Liver (tissue), 9 donors: Measurements from ENCODE around the gene HTR2A. TPM values are rescaled to one million over a fixed set of nuclear protein-coding genes. Genes with fewer than 3 reads are reported as not detected.

Experiments
- DNase-seq: peaks from one replicate; pipeline ENCODE4 v3.0.0-alpha.2; 2017; ENCODE audit warnings: low spot score
- H3K27ac ChIP-seq, 2 donors: one replicate each; pipeline ENCODE4 v1.7.0; 2013; ENCODE audit warnings: inconsistent platforms in 2 of 2, low read length in 2 of 2, control low read depth in 1 of 2, low read depth in 1 of 2, mild to moderate bottlenecking in 1 of 2
- H3K27me3 ChIP-seq, 4 donors: one replicate each; pipeline versions ENCODE4 v1.6.1 to v1.7.0; 2013; ENCODE audit warnings: low read length in 3 of 4, inconsistent platforms in 1 of 4, mild to moderate bottlenecking in 1 of 4, moderate library complexity in 1 of 4; ENCODE audit not compliant: control insufficient read depth in 4 of 4, insufficient read depth in 4 of 4
- H3K36me3 ChIP-seq, 4 donors: one replicate each; pipeline versions ENCODE4 v1.6.1 to v1.7.0; 2013; ENCODE audit warnings: low read length in 3 of 4, mild to moderate bottlenecking in 3 of 4, low read depth in 1 of 4, moderate library complexity in 1 of 4; ENCODE audit not compliant: control insufficient read depth in 4 of 4, insufficient read depth in 3 of 4
- H3K4me1 ChIP-seq, 4 donors: one replicate each; pipeline versions ENCODE4 v1.6.1 to v1.7.0; 2013; ENCODE audit warnings: low read length in 3 of 4, mild to moderate bottlenecking in 3 of 4, moderate library complexity in 1 of 4; ENCODE audit not compliant: control insufficient read depth in 4 of 4, insufficient read depth in 4 of 4
- H3K4me3 ChIP-seq, 3 donors: one replicate each; pipeline versions ENCODE4 v1.6.1 to v1.7.0; 2013; ENCODE audit warnings: low read length in 3 of 3, control low read depth in 1 of 3, low read depth in 1 of 3, mild to moderate bottlenecking in 1 of 3
- H3K9ac ChIP-seq, 2 donors: one replicate each; pipeline ENCODE4 v1.7.0; 2013; ENCODE audit warnings: low read length in 2 of 2, mild to moderate bottlenecking in 2 of 2, moderate library complexity in 2 of 2, control low read depth in 1 of 2, low read depth in 1 of 2
- H3K9me3 ChIP-seq, 4 donors: one replicate each; pipeline versions ENCODE4 v1.6.1 to v1.7.0; 2013; ENCODE audit warnings: low read length in 3 of 4; ENCODE audit not compliant: control insufficient read depth in 4 of 4
- ATF3 ChIP-seq: IDR thresholded peaks from 2 replicates; pipeline ENCODE4 v1.6.1; 2016; ENCODE audit warnings: antibody characterized with exemption
- EGR1 ChIP-seq, 2 donors: IDR thresholded peaks; 2 replicates each; pipeline ENCODE4 v1.6.1; 2016 to 2018; ENCODE audit warnings: antibody characterized with exemption in 2 of 2, low read depth in 2 of 2
- FOXA1 ChIP-seq: IDR thresholded peaks from 2 replicates; pipeline ENCODE4 v1.6.1; 2016; ENCODE audit warnings: antibody characterized with exemption
- FOXA2 ChIP-seq: IDR thresholded peaks from 2 replicates; pipeline ENCODE4 v1.6.1; 2016; ENCODE audit warnings: antibody characterized with exemption
- GABPA ChIP-seq, 2 donors: IDR thresholded peaks in 1 of 2; conservative IDR thresholded peaks in 1 of 2; 2 replicates each; pipeline ENCODE4 v1.6.1; 2016; ENCODE audit warnings: antibody characterized with exemption in 2 of 2, mild to moderate bottlenecking in 1 of 2, moderate library complexity in 1 of 2
- HNF4A ChIP-seq, 2 donors: conservative IDR thresholded peaks; 2 replicates each; pipeline ENCODE4 v1.6.1; 2016; ENCODE audit warnings: antibody characterized with exemption in 2 of 2, mild to moderate bottlenecking in 2 of 2
- HNF4G ChIP-seq: IDR thresholded peaks from 2 replicates; pipeline ENCODE4 v1.6.1; 2016; ENCODE audit warnings: antibody characterized with exemption
- JUND ChIP-seq, 2 donors: IDR thresholded peaks; 2 replicates each; pipeline ENCODE4 v1.6.1; 2016; ENCODE audit warnings: antibody characterized with exemption in 2 of 2
- MAX ChIP-seq: IDR thresholded peaks from 2 replicates; pipeline ENCODE4 v1.6.1; 2016; ENCODE audit warnings: antibody characterized with exemption
- NR2F2 ChIP-seq: IDR thresholded peaks from 2 replicates; pipeline ENCODE4 v1.6.1; 2016; ENCODE audit warnings: antibody characterized with exemption
- RAD21 ChIP-seq, 2 donors: IDR thresholded peaks; 2 replicates each; pipeline ENCODE4 v1.6.1; 2016; ENCODE audit warnings: antibody characterized with exemption in 2 of 2, mild to moderate bottlenecking in 2 of 2
- REST ChIP-seq: IDR thresholded peaks from 2 replicates; pipeline ENCODE4 v1.6.1; 2016; ENCODE audit warnings: antibody characterized with exemption, mild to moderate bottlenecking
- RXRA ChIP-seq, 2 donors: IDR thresholded peaks; 2 replicates each; pipeline ENCODE4 v1.6.1; 2017 to 2018; ENCODE audit warnings: antibody characterized with exemption in 2 of 2, mild to moderate bottlenecking in 1 of 2
- SP1 ChIP-seq: IDR thresholded peaks from 2 replicates; pipeline ENCODE4 v1.6.1; 2018; ENCODE audit warnings: antibody characterized with exemption, mild to moderate bottlenecking
- YY1 ChIP-seq: IDR thresholded peaks from 2 replicates; pipeline ENCODE4 v1.6.1; 2016; ENCODE audit warnings: antibody characterized with exemption, mild to moderate bottlenecking
- WGBS: extraction: QIAGEN DNeasy Blood & Tissue Kit; methylation state at CpG from one replicate; pipeline ENCODE4 v1.1.7; 2013; 5-methylcytosine and 5-hydroxymethylcytosine counted together
- polyA plus RNA-seq, 2 donors: library from polyadenylated mRNA; stranded (reverse) in 1 of 2; unstranded in 1 of 2; fragments of 200-250 nt in 1 of 2; fragments of >200 nt in 1 of 2; fragmentation: Nextera tagmentation in 1 of 2; extraction: Ambion mirVana in 1 of 2; gene quantifications; one replicate each; pipeline versions ENCODE4 v1.2.1 to v1.2.3, GENCODE V29; 2013 to 2015
- total RNA-seq, 2 donors: library from RNA; depleted of rRNA; stranded (reverse); fragments of >200 nt; gene quantifications; one replicate each; pipeline ENCODE4 v1.2.3, GENCODE V29; 2014
- TF ChIP-seq, protein P1 (sequence below): fragments of 150-350 bp; IDR thresholded peaks from 2 replicates; pipeline ENCODE4 v1.5.1; 2017; ENCODE audit warnings: improper control_type of control experiment, low read depth, low read length; ENCODE audit not compliant: missing input control
- donor health status: healthy.
- donor health status: healthy.
- donor health status: healthy.
- donor health status: healthy.
- donor health status: healthy.

HTR2A gene
- total and polyA plus RNA-seq, 4 donors = under 0.01 to 0.19 (median 0.19) TPM; not detected in 1

DNA sequence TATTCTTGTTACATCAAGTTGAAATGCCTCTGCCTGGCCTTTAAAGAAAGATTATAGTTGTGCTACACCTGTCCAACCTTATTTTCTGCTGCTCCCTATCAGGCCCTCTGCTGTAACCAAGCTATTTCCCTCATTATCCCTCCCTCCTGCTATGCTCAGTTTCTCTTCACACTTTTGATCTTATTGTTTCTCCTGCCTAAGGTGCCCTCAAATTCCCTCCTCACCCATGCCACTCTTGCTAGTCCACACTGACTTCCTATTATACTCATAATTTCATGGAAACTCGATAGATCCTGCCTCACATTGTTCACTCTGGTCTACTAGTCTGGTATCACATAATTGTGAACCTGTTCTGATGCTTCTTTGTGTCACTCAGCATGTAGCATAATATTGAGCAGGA, 80.5 kb downstream of the HTR2A start:
- H3K9ac ChIP-seq = no peak overlapping the region
- 86% methylated on average over 1 of the region's 1 CpG for WGBS
- H3K4me1 ChIP-seq = peaks cover 2 to 7% (median 5%) of the 10 kb centered on the region in 4 donors
- H3K27ac ChIP-seq = no peak overlapping the region
- DNase-seq = no peak
- H3K9me3 ChIP-seq = peaks cover 0 to 9% (median under 1%) of the 10 kb centered on the region in 4 donors
- no peak for TF ChIP-seq GABPA (IDR thresholded peaks at IDR 0.05 in 1 of 2, conservative IDR thresholded peaks at IDR 0.05 in 1 of 2)
- no peak for TF ChIP-seq HNF4A (conservative IDR thresholded peaks at IDR 0.05)
- TF ChIP-seq RAD21 (IDR thresholded peaks at IDR 0.05) = no peak
- no peaks in the 10 kb centered on the region for H3K27me3 ChIP-seq
- no peak overlapping the region for H3K4me3 ChIP-seq
- H3K36me3 ChIP-seq = peaks cover 0 to 2% (median 0%) of the 10 kb centered on the region in 4 donors

- Histone ChIP-seq H3K27ac (no peak overlapping the region), H3K27me3 (no peaks in the 10 kb centered on the region), H3K9ac (no peak overlapping the region), H3K4me3 (no peak overlapping the region), H3K36me3 (peaks cover 0 to 2% (median 0%) of the 10 kb centered on the region in 4 donors), H3K9me3 (peaks cover 0 to 9% (median under 1%) of the 10 kb centered on the region in 4 donors), H3K4me1 (peaks cover 2 to 7% (median 5%) of the 10 kb centered on the region in 4 donors)
- TF ChIP-seq, protein P1, sequence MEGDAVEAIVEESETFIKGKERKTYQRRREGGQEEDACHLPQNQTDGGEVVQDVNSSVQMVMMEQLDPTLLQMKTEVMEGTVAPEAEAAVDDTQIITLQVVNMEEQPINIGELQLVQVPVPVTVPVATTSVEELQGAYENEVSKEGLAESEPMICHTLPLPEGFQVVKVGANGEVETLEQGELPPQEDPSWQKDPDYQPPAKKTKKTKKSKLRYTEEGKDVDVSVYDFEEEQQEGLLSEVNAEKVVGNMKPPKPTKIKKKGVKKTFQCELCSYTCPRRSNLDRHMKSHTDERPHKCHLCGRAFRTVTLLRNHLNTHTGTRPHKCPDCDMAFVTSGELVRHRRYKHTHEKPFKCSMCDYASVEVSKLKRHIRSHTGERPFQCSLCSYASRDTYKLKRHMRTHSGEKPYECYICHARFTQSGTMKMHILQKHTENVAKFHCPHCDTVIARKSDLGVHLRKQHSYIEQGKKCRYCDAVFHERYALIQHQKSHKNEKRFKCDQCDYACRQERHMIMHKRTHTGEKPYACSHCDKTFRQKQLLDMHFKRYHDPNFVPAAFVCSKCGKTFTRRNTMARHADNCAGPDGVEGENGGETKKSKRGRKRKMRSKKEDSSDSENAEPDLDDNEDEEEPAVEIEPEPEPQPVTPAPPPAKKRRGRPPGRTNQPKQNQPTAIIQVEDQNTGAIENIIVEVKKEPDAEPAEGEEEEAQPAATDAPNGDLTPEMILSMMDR = no peak
- TF ChIP-seq EGR1 (IDR thresholded peaks at IDR 0.05; ENCODE audit: low read depth in 2 of 2) (no peak), SP1 (no peak), MAX (no peak), FOXA1 (no peak), ATF3 (no peak), REST (no peak), JUND (IDR thresholded peaks at IDR 0.05) (no peak), HNF4G (no peak), YY1 (no peak), RXRA (IDR thresholded peaks at IDR 0.05) (no peak), RAD21 (IDR thresholded peaks at IDR 0.05) (no peak), FOXA2 (no peak), NR2F2 (no peak)
- DNase-seq = no peak
Measured at GRCh38 chr13:46812301-46812797, 84.5 kb downstream of the HTR2A start.
